ENCODE results near the gene LEFTY1. TPM values are rescaled to one million over a fixed set of nuclear protein-coding genes. Genes with fewer than 3 reads are reported as not detected.

Gene LEFTY1, protein sequence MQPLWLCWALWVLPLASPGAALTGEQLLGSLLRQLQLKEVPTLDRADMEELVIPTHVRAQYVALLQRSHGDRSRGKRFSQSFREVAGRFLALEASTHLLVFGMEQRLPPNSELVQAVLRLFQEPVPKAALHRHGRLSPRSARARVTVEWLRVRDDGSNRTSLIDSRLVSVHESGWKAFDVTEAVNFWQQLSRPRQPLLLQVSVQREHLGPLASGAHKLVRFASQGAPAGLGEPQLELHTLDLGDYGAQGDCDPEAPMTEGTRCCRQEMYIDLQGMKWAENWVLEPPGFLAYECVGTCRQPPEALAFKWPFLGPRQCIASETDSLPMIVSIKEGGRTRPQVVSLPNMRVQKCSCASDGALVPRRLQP
- total RNA-seq (2022), result not detected in 2 replicates
- Bru-seq, nascent RNA, result not detected
- not detected for BruChase-seq, experiment 1, labeled RNA remaining after a 2-hour chase
- not detected for BruChase-seq, experiment 2, labeled RNA remaining after a 6-hour chase
- long read RNA-seq, result 0 reads

- Mint-ChIP-seq H3K27ac (ENCODE audit: unreplicated experiment) (no peak within 1 kb of the TSS), H3K27me3 (ENCODE audit: insufficient read depth, unreplicated experiment) (no peaks in the 10 kb centered on the region), H3K4me3 (ENCODE audit: unreplicated experiment) (no peak within 1 kb of the TSS), H3K9me3 (ENCODE audit: unreplicated experiment) (no peaks in the 10 kb centered on the region), H3K4me1 (ENCODE audit: low read depth, unreplicated experiment) (peaks cover under 1% of the 10 kb centered on the region), H3K36me3 (ENCODE audit: insufficient read depth, unreplicated experiment) (no peaks in the 10 kb centered on the region)
- Histone ChIP-seq H3K27me3 (replicated peaks; ENCODE audit: control insufficient read depth, insufficient read depth, low read length) (no peaks in the 10 kb centered on the region), H3K4me3 (ENCODE audit: low read depth, low read length) (no peak within 1 kb of the TSS), H3K36me3 (ENCODE audit: control insufficient read depth, insufficient read depth, low read length) (no peaks in the 10 kb centered on the region), H3K9me3 (no peaks in the 10 kb centered on the region), H3K4me1 (peaks cover 12% of the 10 kb centered on the region; the same call in 1 of the 2 replicates)
- intact Hi-C loops (cut with micrococcal nuclease; ENCODE audit: unreplicated experiment), result no loop called here
- TF ChIP-seq, protein P1, sequence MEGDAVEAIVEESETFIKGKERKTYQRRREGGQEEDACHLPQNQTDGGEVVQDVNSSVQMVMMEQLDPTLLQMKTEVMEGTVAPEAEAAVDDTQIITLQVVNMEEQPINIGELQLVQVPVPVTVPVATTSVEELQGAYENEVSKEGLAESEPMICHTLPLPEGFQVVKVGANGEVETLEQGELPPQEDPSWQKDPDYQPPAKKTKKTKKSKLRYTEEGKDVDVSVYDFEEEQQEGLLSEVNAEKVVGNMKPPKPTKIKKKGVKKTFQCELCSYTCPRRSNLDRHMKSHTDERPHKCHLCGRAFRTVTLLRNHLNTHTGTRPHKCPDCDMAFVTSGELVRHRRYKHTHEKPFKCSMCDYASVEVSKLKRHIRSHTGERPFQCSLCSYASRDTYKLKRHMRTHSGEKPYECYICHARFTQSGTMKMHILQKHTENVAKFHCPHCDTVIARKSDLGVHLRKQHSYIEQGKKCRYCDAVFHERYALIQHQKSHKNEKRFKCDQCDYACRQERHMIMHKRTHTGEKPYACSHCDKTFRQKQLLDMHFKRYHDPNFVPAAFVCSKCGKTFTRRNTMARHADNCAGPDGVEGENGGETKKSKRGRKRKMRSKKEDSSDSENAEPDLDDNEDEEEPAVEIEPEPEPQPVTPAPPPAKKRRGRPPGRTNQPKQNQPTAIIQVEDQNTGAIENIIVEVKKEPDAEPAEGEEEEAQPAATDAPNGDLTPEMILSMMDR (IDR thresholded peaks at IDR 0.05; ENCODE audit: insufficient read depth in 1 of 2, low read depth in 1 of 2, low read length in 1 of 2, severe bottlenecking in 1 of 2, unreplicated experiment in 1 of 2), result no peak
- CTCF ChIA-PET, result interaction anchor here (0.6 kb wide), 1 partner anchor 35 kb away, joined by 5 read pairs; no protein-coding TSS in a partner anchor
- POLR2A ChIA-PET, result no interaction called here
- DNase-seq, result no peak
- BruUV-seq (replicated peaks), result no TSS peak
Measured at GRCh38 chr1:225888898-225889601, at the start of gene LEFTY1. LEFTY1 (minus strand) TSS chr1:225889146; CDS start chr1:225889066, 80 bp downstream.

DNA sequence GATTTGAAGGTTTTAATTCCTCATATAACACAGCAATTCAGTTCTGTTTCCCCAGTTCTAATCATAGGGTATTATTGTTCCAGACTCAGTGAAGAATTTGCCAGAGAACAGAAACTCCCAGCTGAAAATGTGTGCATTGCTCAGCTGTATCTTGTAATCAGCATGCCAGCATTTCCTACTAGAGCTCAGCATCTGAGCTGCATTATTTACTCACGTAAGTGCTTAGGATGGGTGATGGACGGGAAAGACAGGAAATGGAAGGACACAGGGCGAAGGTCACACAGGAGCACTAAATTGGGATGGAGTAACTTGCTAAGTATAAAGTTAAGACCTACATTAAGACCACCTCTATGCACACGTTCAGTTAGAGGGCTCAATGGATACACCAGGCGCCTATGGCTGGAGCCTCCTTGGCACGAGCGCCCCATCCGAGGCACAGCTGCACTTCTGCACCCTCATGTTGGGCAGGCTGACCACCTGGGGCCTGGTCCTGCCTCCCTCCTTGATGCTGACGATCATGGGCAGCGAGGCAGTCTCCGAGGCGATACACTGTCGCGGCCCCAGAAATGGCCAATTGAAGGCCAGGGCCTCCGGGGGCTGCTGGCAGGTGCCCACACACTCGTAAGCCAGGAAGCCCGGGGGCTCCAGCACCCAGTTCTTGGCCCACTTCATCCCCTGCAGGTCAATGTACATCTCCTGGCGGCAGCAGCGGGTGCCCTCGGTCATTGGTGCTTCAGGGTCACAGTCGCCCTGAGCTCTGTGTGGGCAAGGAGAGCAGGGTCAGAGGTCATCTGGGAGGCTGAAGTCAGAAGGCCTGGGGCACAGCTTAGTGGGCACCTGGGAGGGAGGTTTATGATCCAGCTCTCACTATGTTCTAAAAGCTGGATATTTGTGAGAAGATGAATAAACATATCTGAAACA is 48.4 kb upstream of the LEFTY1 start:
- ChIA-PET CTCF (interaction anchor here (0.6 kb wide), 1 partner anchor 717 kb away, joined by 3 read pairs; no protein-coding TSS in a partner anchor), POLR2A (interaction anchor here (0.5 kb wide), 1 partner anchor 14 kb away, joined by 3 read pairs; no protein-coding TSS in a partner anchor)
- Mint-ChIP-seq H3K4me3 (ENCODE audit: unreplicated experiment) (no peak overlapping the region), H3K9me3 (ENCODE audit: unreplicated experiment) (no peaks in the 10 kb centered on the region), H3K27me3 (ENCODE audit: insufficient read depth, unreplicated experiment) (no peaks in the 10 kb centered on the region), H3K4me1 (ENCODE audit: low read depth, unreplicated experiment) (peaks cover 7% of the 10 kb centered on the region), H3K27ac (ENCODE audit: unreplicated experiment) (no peak overlapping the region), H3K36me3 (ENCODE audit: insufficient read depth, unreplicated experiment) (no peaks in the 10 kb centered on the region)
- no peaks in the 10 kb centered on the region for H3K36me3 ChIP-seq (ENCODE audit: control insufficient read depth, insufficient read depth, low read length)
- H3K9me3 ChIP-seq, result no peaks in the 10 kb centered on the region
- no peaks in the 10 kb centered on the region for H3K27me3 ChIP-seq (replicated peaks; ENCODE audit: control insufficient read depth, insufficient read depth, low read length)
- H3K4me3 ChIP-seq (ENCODE audit: low read depth, low read length), result no peak overlapping the region
- TF ChIP-seq, protein P1 (IDR thresholded peaks at IDR 0.05; ENCODE audit: insufficient read depth in 1 of 2, low read depth in 1 of 2, low read length in 1 of 2, severe bottlenecking in 1 of 2, unreplicated experiment in 1 of 2), result no peak
- DNase-seq, result no peak
- intact Hi-C loops (cut with micrococcal nuclease; ENCODE audit: unreplicated experiment), result no loop called here
- H3K4me1 ChIP-seq, result peaks cover 6% of the 10 kb centered on the region
- BruUV-seq (replicated peaks), result no TSS peak

Data from Caco-2 (cell line).